DND-41 (cell line): ENCODE measurements around the gene TBC1D20.

ENCODE experiments used
- ATAC-seq: fragments of 200-7000 bp; cut with Tn5 transposase; 3 replicates; pipeline ENCODE4 v1.9.1; 2021; ENCODE audit warnings: low read depth; ENCODE audit not compliant: insufficient read depth
- DNase-seq: peaks from one replicate; pipeline ENCODE4 v3.0.0-alpha.2; 2020
- H2AFZ ChIP-seq: 2 replicates; pipeline ENCODE4 v1.6.0; 2012; ENCODE audit warnings: low read depth, low read length
- H3K27ac ChIP-seq: 2 replicates; pipeline ENCODE4 v1.5.1; 2012; ENCODE audit warnings: low read length, inconsistent platforms
- H3K27me3 ChIP-seq: fragments of 200-600 bp; sonication (generic); 2 replicates; pipeline ENCODE4 v1.6.0; 2012; ENCODE audit warnings: low read length, mild to moderate bottlenecking, inconsistent platforms; ENCODE audit not compliant: insufficient read depth, poor library complexity
- H3K36me3 ChIP-seq: 2 replicates; pipeline ENCODE4 v1.5.1; 2012; ENCODE audit warnings: low read length, inconsistent platforms; ENCODE audit not compliant: insufficient read depth
- H3K4me1 ChIP-seq: 2 replicates; pipeline ENCODE4 v1.5.1; 2012; ENCODE audit warnings: mild to moderate bottlenecking, low read length; ENCODE audit not compliant: insufficient read depth
- H3K4me2 ChIP-seq: 2 replicates; pipeline ENCODE4 v1.6.0; 2012; ENCODE audit warnings: mild to moderate bottlenecking, moderate library complexity, low read length, inconsistent platforms; ENCODE audit not compliant: insufficient read depth
- H3K4me3 ChIP-seq, 2 experiments: fragments of 200-600 bp in 1 of 2; shearing (Covaris generic) in 1 of 2; 2 replicates each; pipeline ENCODE4 v1.5.1; 2012 to 2016; ENCODE audit warnings: inconsistent platforms in 2 of 2, low read length in 2 of 2, mild to moderate bottlenecking in 2 of 2, low read depth in 1 of 2, moderate library complexity in 1 of 2
- H3K79me2 ChIP-seq: 2 replicates; pipeline ENCODE4 v1.6.0; 2012; ENCODE audit warnings: low read length, inconsistent platforms; ENCODE audit not compliant: insufficient read depth
- H3K9ac ChIP-seq: 2 replicates; pipeline ENCODE4 v1.6.0; 2012; ENCODE audit warnings: low read depth, mild to moderate bottlenecking, inconsistent platforms, low read length, moderate library complexity
- H3K9me3 ChIP-seq: 2 replicates; pipeline ENCODE4 v1.5.1; 2012; ENCODE audit warnings: low read length, moderate library complexity, mild to moderate bottlenecking, inconsistent platforms; ENCODE audit not compliant: insufficient read depth, severe bottlenecking
- H4K20me1 ChIP-seq: 2 replicates; pipeline ENCODE4 v1.6.0; 2012; ENCODE audit warnings: low read length; ENCODE audit not compliant: insufficient read depth
- CTCF ChIP-seq: IDR thresholded peaks from 2 replicates; pipeline ENCODE4 v1.5.1; 2012; ENCODE audit warnings: borderline replicate concordance, low read length, moderate library complexity, mild to moderate bottlenecking; ENCODE audit not compliant: poor library complexity, severe bottlenecking; ENCODE audit errors: extremely low read depth
- EZH2 ChIP-seq: IDR thresholded peaks from 3 replicates; pipeline ENCODE4 v1.6.1; 2012; ENCODE audit warnings: borderline replicate concordance, low read depth, mild to moderate bottlenecking, moderate library complexity, low read length, inconsistent platforms; ENCODE audit not compliant: severe bottlenecking

The TBC1D20 gene

GRCh38 chr20:440148-440547 lies 22.2 kb downstream of the TBC1D20 start:
- H3K9me3 ChIP-seq, result no peaks in the 10 kb centered on the region
- peaks cover 82% of the 10 kb centered on the region for H3K36me3 ChIP-seq
- H3K4me2 ChIP-seq, result peak overlapping the region; percentile 53; the same call in 1 of the 2 replicates
- no peak for DNase-seq
- no peak overlapping the region for H3K4me3 ChIP-seq
- no peaks in the 10 kb centered on the region for H3K27me3 ChIP-seq
- H3K79me2 ChIP-seq, result peaks cover 9% of the 10 kb centered on the region; the same call in 1 of the 2 replicates
- peak overlapping the region; percentile 78; the same call in 1 of the 2 replicates for H3K27ac ChIP-seq
- peaks cover 51% of the 10 kb centered on the region for H3K4me1 ChIP-seq
- no peak overlapping the region for H3K9ac ChIP-seq
- TF ChIP-seq CTCF (no peak), EZH2 (no peak)
- H2AFZ ChIP-seq, result no peak overlapping the region
- ATAC-seq, result no peak
- peaks cover 35% of the 10 kb centered on the region for H4K20me1 ChIP-seq

- Histone ChIP-seq H3K79me2 (no peaks in the 10 kb centered on the region), H3K36me3 (peaks cover 77% of the 10 kb centered on the region), H3K4me3 (peak overlapping the region in 1 of 2 experiments; percentile 35; a peak in 2 of 4 replicates), H3K4me1 (peaks cover 51% of the 10 kb centered on the region), H4K20me1 (peaks cover 35% of the 10 kb centered on the region), H2AFZ (no peak overlapping the region), H3K9me3 (no peaks in the 10 kb centered on the region), H3K9ac (peak overlapping the region; percentile 35), H3K27me3 (no peaks in the 10 kb centered on the region), H3K27ac (peak overlapping the region; percentile 78), H3K4me2 (peak overlapping the region; percentile 53)
- peak; percentile 90 for DNase-seq
- TF ChIP-seq EZH2 (no peak), CTCF (no peak)
- peak; percentile 85 for ATAC-seq
Measured at GRCh38 chr20:438571-439469, 23.5 kb downstream of the TBC1D20 start.

GRCh38 chr20:437787-438486 lies 24.4 kb downstream of the TBC1D20 start:
- peaks cover 76% of the 10 kb centered on the region for H3K36me3 ChIP-seq
- no peaks in the 10 kb centered on the region for H3K9me3 ChIP-seq
- ATAC-seq (peak; percentile 74), DNase-seq (peak; percentile 85)
- H3K27me3 ChIP-seq, result no peaks in the 10 kb centered on the region
- H3K4me2 ChIP-seq, result peak overlapping the region; percentile 53
- H3K79me2 ChIP-seq, result no peaks in the 10 kb centered on the region
- no peak overlapping the region for H2AFZ ChIP-seq
- peak overlapping the region in 1 of 2 experiments; percentile 35; a peak in 1 of 4 replicates for H3K4me3 ChIP-seq
- peaks cover 51% of the 10 kb centered on the region for H3K4me1 ChIP-seq
- peak overlapping the region; percentile 35 for H3K9ac ChIP-seq
- peaks cover 35% of the 10 kb centered on the region for H4K20me1 ChIP-seq
- peak overlapping the region; percentile 78 for H3K27ac ChIP-seq
- no peak for TF ChIP-seq EZH2
- no peak for TF ChIP-seq CTCF
